ENCODE data around the gene KCNMA1. TPM values are rescaled to one million over a fixed set of nuclear protein-coding genes. Genes with fewer than 3 reads are reported as not detected.

KCNMA1 gene
- polyA plus RNA-seq, 1 donor, result 19.6 TPM

DNA sequence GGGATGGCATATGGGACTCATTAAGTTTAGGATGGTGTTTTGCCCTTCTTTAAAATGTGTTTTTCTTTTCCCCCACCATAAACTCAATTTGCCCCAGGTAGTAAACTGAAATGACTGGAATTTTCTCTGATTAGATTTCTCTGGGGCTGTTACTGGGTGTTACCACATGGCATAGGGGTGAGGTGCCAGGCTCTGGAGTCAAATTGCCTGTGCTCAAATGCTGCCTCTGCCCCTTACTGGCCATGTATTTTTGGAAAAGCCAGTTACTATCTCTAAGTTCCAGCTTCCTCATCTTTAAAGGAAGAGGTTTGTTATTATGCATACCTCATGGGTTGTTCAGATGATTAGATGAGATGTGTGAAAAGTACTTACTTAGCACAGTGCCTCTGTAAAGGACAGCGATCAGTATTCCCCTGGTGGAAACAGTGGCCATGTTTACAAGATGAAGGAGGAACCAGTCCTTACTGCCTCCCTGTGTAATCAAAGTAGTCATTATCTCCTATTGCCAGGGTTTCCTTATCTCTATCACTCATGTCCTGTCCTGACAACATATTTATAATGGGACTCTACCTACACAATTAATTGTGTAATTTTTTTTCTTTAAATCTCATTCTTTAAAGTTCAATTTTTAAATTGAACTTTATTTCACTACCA is 352.0 kb downstream of the KCNMA1 start:
- Histone ChIP-seq H3K4me1 (ENCODE audit: control insufficient read depth, insufficient read depth, low read length) (peaks cover 16% of the 10 kb centered on the region), H3K9me3 (ENCODE audit: control insufficient read depth, low read depth, low read length) (no peaks in the 10 kb centered on the region), H3K36me3 (ENCODE audit: control insufficient read depth, insufficient read depth, low read length) (no peaks in the 10 kb centered on the region), H3K27me3 (ENCODE audit: control insufficient read depth, insufficient read depth, low read length) (peaks cover 5% of the 10 kb centered on the region), H3K4me3 (ENCODE audit: low read length) (no peak overlapping the region), H3K27ac (ENCODE audit: low read length) (no peak overlapping the region)
- WGBS (ENCODE audit: insufficient coverage, low lambda C conversion rate), result no CpG with 5 or more reads among the region's 1 CpG
- DNase-seq, result no peak

DNA sequence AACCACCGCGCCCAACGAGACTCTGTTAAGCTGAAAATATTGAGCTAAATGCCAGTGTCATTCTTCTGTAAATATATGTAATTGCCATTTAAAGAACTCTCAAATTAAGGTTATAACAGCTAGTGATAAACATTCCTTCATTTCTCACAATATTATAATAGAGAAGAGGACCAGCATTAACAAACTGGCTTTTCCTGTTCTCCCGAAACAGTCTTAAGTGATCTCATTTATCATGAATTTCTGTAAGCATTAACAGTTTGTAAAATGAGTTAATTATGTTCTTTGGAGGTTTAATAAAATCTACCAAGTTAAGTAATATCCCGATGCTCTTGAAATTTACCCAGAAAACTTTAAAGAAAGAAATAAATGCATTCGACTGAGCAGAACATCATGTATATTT is 352.8 kb downstream of the KCNMA1 start:
- H3K27ac ChIP-seq (ENCODE audit: low read length), result no peak overlapping the region
- peaks cover 16% of the 10 kb centered on the region for H3K4me1 ChIP-seq (ENCODE audit: control insufficient read depth, insufficient read depth, low read length)
- no peaks in the 10 kb centered on the region for H3K9me3 ChIP-seq (ENCODE audit: control insufficient read depth, low read depth, low read length)
- WGBS (ENCODE audit: insufficient coverage, low lambda C conversion rate), result 80% methylated on average over 3 of the region's 6 CpGs
- no peak for DNase-seq
- H3K36me3 ChIP-seq (ENCODE audit: control insufficient read depth, insufficient read depth, low read length), result no peaks in the 10 kb centered on the region
- H3K4me3 ChIP-seq (ENCODE audit: low read length), result no peak overlapping the region
- H3K27me3 ChIP-seq (ENCODE audit: control insufficient read depth, insufficient read depth, low read length), result peaks cover 5% of the 10 kb centered on the region

DNA sequence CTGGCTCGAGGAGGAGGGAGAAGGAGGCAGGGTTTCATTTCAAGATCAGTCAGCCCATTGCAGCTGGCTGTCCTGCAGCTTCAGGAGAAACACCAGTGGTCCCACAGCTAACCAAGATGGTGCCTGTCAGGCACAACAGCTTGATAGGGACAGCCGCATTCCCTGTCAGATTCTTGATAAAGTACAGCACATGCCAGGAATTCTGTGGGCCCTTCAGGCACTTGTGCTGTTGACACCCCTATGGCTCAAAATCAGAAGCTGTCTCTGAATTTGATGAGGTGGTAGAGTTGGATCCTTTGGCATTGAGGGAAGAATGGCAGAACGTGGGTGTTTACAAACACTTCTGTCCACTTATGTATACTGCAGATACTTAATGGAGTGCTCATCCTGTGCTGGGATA is 354.3 kb downstream of the KCNMA1 start:
- H3K27me3 ChIP-seq (ENCODE audit: control insufficient read depth, insufficient read depth, low read length), result peaks cover 5% of the 10 kb centered on the region
- DNase-seq, result no peak
- no peak overlapping the region for H3K4me3 ChIP-seq (ENCODE audit: low read length)
- no peaks in the 10 kb centered on the region for H3K36me3 ChIP-seq (ENCODE audit: control insufficient read depth, insufficient read depth, low read length)
- H3K27ac ChIP-seq (ENCODE audit: low read length), result no peak overlapping the region
- WGBS (ENCODE audit: insufficient coverage, low lambda C conversion rate), result no CpG with 5 or more reads among the region's 3 CpGs
- no peaks in the 10 kb centered on the region for H3K9me3 ChIP-seq (ENCODE audit: control insufficient read depth, low read depth, low read length)
- peaks cover 16% of the 10 kb centered on the region for H3K4me1 ChIP-seq (ENCODE audit: control insufficient read depth, insufficient read depth, low read length)

DNA sequence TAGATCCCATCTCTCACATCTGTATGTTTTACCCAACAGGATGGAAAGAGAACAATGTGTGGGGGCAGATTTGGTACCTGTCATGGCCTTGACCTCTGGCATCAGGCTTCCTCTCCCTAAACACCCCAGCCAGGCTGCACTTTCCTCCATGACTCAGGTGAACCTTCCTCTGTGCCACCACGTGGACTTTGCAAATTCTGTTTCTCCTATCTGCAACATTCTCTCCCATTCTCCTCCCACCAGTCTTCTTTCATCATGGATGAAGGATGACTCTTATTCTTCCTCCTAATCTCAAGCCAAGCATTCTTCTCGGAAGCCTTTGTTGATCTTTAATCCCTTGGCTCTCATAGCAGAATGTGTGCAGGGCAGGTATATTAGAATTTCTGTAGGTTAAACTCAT is 355.4 kb downstream of the KCNMA1 start:
- Histone ChIP-seq H3K4me1 (ENCODE audit: control insufficient read depth, insufficient read depth, low read length) (peaks cover 9% of the 10 kb centered on the region), H3K4me3 (ENCODE audit: low read length) (no peak overlapping the region), H3K9me3 (ENCODE audit: control insufficient read depth, low read depth, low read length) (no peaks in the 10 kb centered on the region), H3K27me3 (ENCODE audit: control insufficient read depth, insufficient read depth, low read length) (peaks cover 5% of the 10 kb centered on the region), H3K27ac (ENCODE audit: low read length) (no peak overlapping the region), H3K36me3 (ENCODE audit: control insufficient read depth, insufficient read depth, low read length) (no peaks in the 10 kb centered on the region)
- 38% methylated on average over 1 of the region's 2 CpGs for WGBS (ENCODE audit: insufficient coverage, low lambda C conversion rate)
- DNase-seq, result no peak

DNA sequence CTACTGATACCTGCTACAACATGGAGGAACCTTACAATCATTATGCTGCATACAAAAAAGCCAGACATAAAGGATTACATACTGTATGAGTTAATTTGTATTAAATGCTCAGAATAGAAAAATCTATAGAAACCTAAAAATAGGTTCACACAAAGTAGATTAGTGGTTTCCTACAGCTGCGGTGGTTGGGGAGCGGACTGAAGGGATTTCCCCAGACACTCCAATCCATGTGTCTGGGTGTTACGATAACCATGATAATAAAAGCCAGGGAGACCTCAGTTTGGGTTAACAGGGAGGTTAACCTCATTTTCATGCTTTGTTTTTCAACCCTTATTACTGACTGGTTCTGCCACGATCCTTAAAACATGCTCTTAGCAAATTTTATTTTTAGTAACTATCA is 355.9 kb downstream of the KCNMA1 start:
- Histone ChIP-seq H3K4me1 (ENCODE audit: control insufficient read depth, insufficient read depth, low read length) (peaks cover 5% of the 10 kb centered on the region), H3K9me3 (ENCODE audit: control insufficient read depth, low read depth, low read length) (no peaks in the 10 kb centered on the region), H3K4me3 (ENCODE audit: low read length) (no peak overlapping the region), H3K27ac (ENCODE audit: low read length) (no peak overlapping the region), H3K27me3 (ENCODE audit: control insufficient read depth, insufficient read depth, low read length) (peaks cover 5% of the 10 kb centered on the region), H3K36me3 (ENCODE audit: control insufficient read depth, insufficient read depth, low read length) (no peaks in the 10 kb centered on the region)
- DNase-seq, result no peak
- WGBS (ENCODE audit: insufficient coverage, low lambda C conversion rate), result 91% methylated on average over 4 of the region's 4 CpGs

DNA sequence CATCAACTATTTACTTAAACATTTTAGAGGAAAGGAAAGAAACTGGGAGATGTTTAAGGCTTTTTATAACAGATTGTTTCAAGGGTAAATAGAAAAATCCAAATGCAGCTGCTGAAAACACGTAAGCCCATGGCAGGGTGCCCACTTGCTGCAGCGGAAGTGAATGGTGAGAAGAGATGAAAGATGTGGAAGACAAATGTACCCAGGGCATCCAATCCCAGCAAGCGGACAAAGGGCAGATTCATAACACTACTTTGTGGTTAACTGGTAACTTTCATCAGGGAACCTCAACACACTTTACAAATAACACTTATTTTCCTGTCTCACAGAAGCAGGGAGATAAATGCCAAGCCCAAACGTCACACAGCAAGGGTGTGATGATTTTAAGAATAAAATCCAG is 358.4 kb downstream of the KCNMA1 start:
- DNase-seq, result no peak
- Histone ChIP-seq H3K27me3 (ENCODE audit: control insufficient read depth, insufficient read depth, low read length) (peaks cover 21% of the 10 kb centered on the region), H3K4me1 (ENCODE audit: control insufficient read depth, insufficient read depth, low read length) (no peaks in the 10 kb centered on the region), H3K9me3 (ENCODE audit: control insufficient read depth, low read depth, low read length) (no peaks in the 10 kb centered on the region), H3K4me3 (ENCODE audit: low read length) (no peak overlapping the region), H3K36me3 (ENCODE audit: control insufficient read depth, insufficient read depth, low read length) (no peaks in the 10 kb centered on the region), H3K27ac (ENCODE audit: low read length) (no peak overlapping the region)
- 71% methylated on average over 1 of the region's 4 CpGs for WGBS (ENCODE audit: insufficient coverage, low lambda C conversion rate)

DNA sequence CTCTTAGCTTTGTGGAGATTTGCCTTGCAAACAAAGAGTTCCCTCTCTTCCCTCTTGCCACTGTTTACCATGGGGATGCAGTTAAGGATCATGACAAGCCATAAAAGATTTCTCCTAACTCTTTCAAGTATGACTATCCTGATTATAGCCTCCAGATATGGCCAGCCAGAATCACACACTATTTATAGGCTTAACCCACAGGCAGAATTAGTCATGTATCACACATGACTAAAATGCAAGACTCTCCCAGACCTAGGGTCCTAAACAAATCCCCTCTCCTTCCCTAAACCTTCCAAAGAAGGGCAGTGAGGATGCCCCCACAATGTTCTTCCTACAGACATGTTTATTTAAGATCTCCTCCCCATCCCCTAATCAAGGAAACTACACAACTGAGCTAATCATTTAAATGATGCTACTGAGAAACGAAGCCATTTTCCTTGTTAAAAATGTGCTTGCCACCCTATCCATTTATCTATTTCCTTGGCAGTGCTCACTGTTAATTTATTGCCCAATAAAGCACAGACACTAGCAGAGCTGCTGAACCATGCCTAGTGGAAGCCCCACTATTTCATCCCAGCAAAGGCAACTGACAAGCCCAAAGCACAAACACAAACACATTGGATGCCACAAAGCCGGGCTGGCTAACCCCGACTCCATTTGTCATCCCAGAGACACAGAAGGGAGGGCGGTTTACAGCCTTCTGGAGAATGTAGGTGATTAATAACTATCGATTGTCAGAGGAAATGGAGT is 363.4 kb downstream of the KCNMA1 start:
- Histone ChIP-seq H3K27me3 (ENCODE audit: control insufficient read depth, insufficient read depth, low read length) (peaks cover 17% of the 10 kb centered on the region), H3K4me1 (ENCODE audit: control insufficient read depth, insufficient read depth, low read length) (no peaks in the 10 kb centered on the region), H3K36me3 (ENCODE audit: control insufficient read depth, insufficient read depth, low read length) (no peaks in the 10 kb centered on the region), H3K4me3 (ENCODE audit: low read length) (no peak overlapping the region), H3K9me3 (ENCODE audit: control insufficient read depth, low read depth, low read length) (no peaks in the 10 kb centered on the region), H3K27ac (ENCODE audit: low read length) (no peak overlapping the region)
- no peak for DNase-seq
- no CpG with 5 or more reads among the region's 5 CpGs for WGBS (ENCODE audit: insufficient coverage, low lambda C conversion rate)

DNA sequence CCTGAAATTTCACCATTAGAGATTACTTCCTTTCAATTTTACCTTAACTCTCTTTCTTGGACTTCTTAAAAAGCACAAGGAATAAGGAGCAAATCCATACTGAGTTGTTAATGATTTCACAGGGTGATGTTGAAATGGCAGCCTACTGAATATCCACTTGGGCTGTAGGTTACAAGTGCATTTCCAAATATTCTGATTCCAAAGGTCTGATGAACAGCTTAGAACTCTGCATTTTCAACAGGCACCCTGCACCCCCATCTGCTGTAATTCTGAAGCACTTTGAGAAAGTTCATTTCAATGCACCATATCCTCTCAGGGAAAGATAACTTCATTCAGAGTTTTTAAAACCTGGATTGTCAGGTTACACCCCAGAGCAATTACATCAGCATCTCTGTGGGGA is 368.4 kb downstream of the KCNMA1 start:
- Histone ChIP-seq H3K4me1 (ENCODE audit: control insufficient read depth, insufficient read depth, low read length) (no peaks in the 10 kb centered on the region), H3K27me3 (ENCODE audit: control insufficient read depth, insufficient read depth, low read length) (peaks cover 4% of the 10 kb centered on the region), H3K27ac (ENCODE audit: low read length) (no peak overlapping the region), H3K36me3 (ENCODE audit: control insufficient read depth, insufficient read depth, low read length) (no peaks in the 10 kb centered on the region), H3K4me3 (ENCODE audit: low read length) (no peak overlapping the region), H3K9me3 (ENCODE audit: control insufficient read depth, low read depth, low read length) (no peaks in the 10 kb centered on the region)
- DNase-seq, result no peak

DNA sequence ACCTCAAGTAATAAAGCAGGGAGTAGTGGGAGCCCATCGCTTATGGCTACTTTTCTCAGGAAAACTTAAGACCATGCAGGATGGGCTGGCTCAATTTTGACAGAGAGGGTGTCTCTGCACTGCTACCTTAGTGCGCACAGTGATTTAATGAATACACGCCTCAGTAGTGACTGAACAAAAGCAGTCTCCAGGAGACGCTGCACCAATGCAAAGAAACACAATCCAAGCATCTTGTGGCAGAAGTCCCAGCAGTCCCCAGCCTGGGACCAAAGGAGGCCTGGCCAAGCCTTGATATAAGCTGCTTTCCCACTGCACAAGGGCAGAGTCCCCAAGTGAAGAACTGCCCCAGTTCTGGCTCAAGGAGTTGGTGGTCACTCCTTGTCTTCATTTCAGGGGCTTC is 368.9 kb downstream of the KCNMA1 start:
- DNase-seq, result no peak
- H3K27ac ChIP-seq (ENCODE audit: low read length), result no peak overlapping the region
- no peaks in the 10 kb centered on the region for H3K4me1 ChIP-seq (ENCODE audit: control insufficient read depth, insufficient read depth, low read length)
- H3K9me3 ChIP-seq (ENCODE audit: control insufficient read depth, low read depth, low read length), result no peaks in the 10 kb centered on the region
- H3K4me3 ChIP-seq (ENCODE audit: low read length), result no peak overlapping the region
- H3K36me3 ChIP-seq (ENCODE audit: control insufficient read depth, insufficient read depth, low read length), result no peaks in the 10 kb centered on the region
- no CpG with 5 or more reads among the region's 4 CpGs for WGBS (ENCODE audit: insufficient coverage, low lambda C conversion rate)
- H3K27me3 ChIP-seq (ENCODE audit: control insufficient read depth, insufficient read depth, low read length), result peaks cover 4% of the 10 kb centered on the region

DNA sequence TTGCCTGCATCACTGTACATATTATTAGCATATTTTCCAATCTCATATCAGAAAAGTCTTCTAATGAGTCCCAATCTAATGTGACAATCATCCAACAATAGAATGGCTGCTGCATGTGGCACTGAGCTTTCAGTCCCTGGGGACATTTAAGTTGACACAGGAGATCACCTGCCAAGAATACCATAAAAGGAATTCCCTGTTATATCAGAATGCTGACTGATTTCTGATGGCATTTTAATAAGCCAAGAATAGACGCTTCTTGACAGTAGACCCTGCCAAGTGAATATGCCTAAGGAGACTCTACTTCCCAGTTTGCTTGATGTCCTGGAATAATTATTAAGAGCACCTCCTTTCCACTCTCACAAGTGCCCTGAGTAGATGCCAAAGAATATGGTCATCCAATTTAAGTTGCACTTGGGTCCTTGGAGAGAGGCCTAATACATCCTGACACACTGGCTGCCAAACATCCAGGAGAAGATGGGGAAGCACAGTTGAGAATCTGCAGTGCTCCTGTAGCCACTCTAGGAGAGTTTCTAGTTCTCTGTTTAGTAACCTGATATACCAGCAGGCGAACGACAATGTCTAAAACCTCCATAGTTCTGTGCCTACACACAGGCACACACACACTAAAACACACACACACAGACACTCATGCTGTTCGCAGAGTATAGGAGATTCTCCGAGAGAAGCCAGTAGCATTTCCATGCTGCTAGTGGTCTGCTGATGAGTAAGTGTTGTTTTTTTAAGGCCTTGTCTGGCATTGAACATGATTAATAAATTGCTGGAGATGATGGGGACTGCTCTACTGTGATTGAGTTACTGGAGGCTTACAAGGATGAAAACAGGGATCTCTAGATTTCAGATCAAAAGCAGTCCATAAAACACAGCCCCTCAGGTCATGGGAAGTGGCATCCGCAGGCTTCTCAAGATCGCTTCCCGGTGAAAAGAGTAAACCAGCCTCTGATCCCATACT is 369.6 kb downstream of the KCNMA1 start:
- no CpG with 5 or more reads among the region's 8 CpGs for WGBS (ENCODE audit: insufficient coverage, low lambda C conversion rate)
- Histone ChIP-seq H3K4me3 (ENCODE audit: low read length) (no peak overlapping the region), H3K27ac (ENCODE audit: low read length) (no peak overlapping the region), H3K4me1 (ENCODE audit: control insufficient read depth, insufficient read depth, low read length) (no peaks in the 10 kb centered on the region), H3K36me3 (ENCODE audit: control insufficient read depth, insufficient read depth, low read length) (no peaks in the 10 kb centered on the region), H3K27me3 (ENCODE audit: control insufficient read depth, insufficient read depth, low read length) (peaks cover 4% of the 10 kb centered on the region), H3K9me3 (ENCODE audit: control insufficient read depth, low read depth, low read length) (no peaks in the 10 kb centered on the region)
- no peak for DNase-seq
